ENCODE measurements around the gene CLCN5.
"Not testable (repeated sequence)": the region's sequence is repeated elsewhere in the genome, so short reads cannot be mapped to it uniquely, and the experiment has no call there.

CLCN5 gene

GRCh38 chrX:49996474-49996873 is 74.1 kb downstream of the CLCN5 start:
- DNase-seq, result no peak

- peak; percentile 52 for DNase-seq
Observed at GRCh38 chrX:49999087-49999486, 76.7 kb downstream of the CLCN5 start.

GRCh38 chrX:50000937-50001542 is 78.6 kb downstream of the CLCN5 start:
- DNase-seq, result no peak

GRCh38 chrX:50002067-50002714 is 79.8 kb downstream of the CLCN5 start:
- DNase-seq, result no peak

- DNase-seq, result no peak
Observed at GRCh38 chrX:50003467-50003866, 81.1 kb downstream of the CLCN5 start.

GRCh38 chrX:50003927-50004326 is 81.5 kb downstream of the CLCN5 start:
- peak; percentile 34 for DNase-seq

GRCh38 chrX:50025591-50025990 is 103.2 kb downstream of the CLCN5 start:
- DNase-seq, result not testable (repeated sequence)

- DNase-seq, result no peak
Observed at GRCh38 chrX:50035126-50035525, 112.7 kb downstream of the CLCN5 start.

- no peak for DNase-seq
Observed at GRCh38 chrX:50036426-50036825, 114.0 kb downstream of the CLCN5 start.

- DNase-seq, result no peak
Observed at GRCh38 chrX:50045823-50046222, 123.4 kb downstream of the CLCN5 start.

GRCh38 chrX:50049228-50049627 is 126.8 kb downstream of the CLCN5 start:
- no peak for DNase-seq

- DNase-seq, result peak; percentile 61
Observed at GRCh38 chrX:50054147-50054546, 131.8 kb downstream of the CLCN5 start.

GRCh38 chrX:50066318-50066937 is 144.0 kb downstream of the CLCN5 start:
- DNase-seq, result no peak

- peak; percentile 47 for DNase-seq
Observed at GRCh38 chrX:50067435-50068284, 145.3 kb downstream of the CLCN5 start.

- DNase-seq, result peak; percentile 70
Observed at GRCh38 chrX:50068285-50068563, 145.8 kb downstream of the CLCN5 start.

- DNase-seq, result no peak
Observed at GRCh38 chrX:50068893-50069292, 146.5 kb downstream of the CLCN5 start.

- DNase-seq, result no peak
Observed at GRCh38 chrX:50071494-50071893, 149.1 kb downstream of the CLCN5 start.

- DNase-seq, result no peak
Observed at GRCh38 chrX:50072110-50072509, 149.7 kb downstream of the CLCN5 start.

GRCh38 chrX:50073601-50074000 is 151.2 kb downstream of the CLCN5 start:
- DNase-seq, result no peak

- no peak for DNase-seq
Observed at GRCh38 chrX:50075630-50076339, 153.4 kb downstream of the CLCN5 start.

- peak; percentile 15 for DNase-seq
Observed at GRCh38 chrX:50081282-50081889, 159.0 kb downstream of the CLCN5 start.

- no peak for DNase-seq
Observed at GRCh38 chrX:50082741-50083140, 160.3 kb downstream of the CLCN5 start.

- DNase-seq, result no peak
Observed at GRCh38 chrX:50088645-50089044, 166.2 kb downstream of the CLCN5 start.

All from NCI-H226 (cell line).